ENCODE results near the gene BDNF.
A peak's percentile ranks its signal among the peaks of the same experiment; 100 is the strongest.

BDNF gene

DNA sequence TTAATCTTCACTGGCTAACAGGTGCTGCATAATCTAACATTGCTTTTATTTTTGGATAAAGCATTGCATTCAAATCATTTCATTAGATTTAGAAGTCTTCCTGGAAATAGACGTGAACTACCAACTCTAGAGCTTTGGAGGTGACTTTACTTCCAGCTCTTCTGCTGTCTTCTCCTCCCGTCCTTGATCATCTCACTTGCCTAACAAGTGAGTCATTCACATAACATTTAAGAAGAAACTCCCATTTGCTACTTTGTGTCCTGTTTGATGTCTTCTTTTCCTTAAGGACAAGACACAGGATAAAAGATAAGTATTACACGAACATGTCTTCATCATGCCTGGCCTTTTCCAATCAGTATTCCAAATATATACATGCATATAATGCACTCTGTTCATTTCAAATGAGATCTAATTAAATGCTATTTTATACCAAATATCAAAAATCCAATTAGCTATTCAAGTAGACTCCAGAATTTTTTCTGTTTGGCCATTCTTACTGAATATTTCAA, 88.3 kb downstream of the BDNF start:
- Histone ChIP-seq H4K8ac (ENCODE audit: low read depth, low read length) (no peak overlapping the region), H3K14ac (ENCODE audit: low read length) (no peak overlapping the region), H2BK5ac (ENCODE audit: low read depth, low read length, poor library complexity) (no peak overlapping the region), H4K12ac (ENCODE audit: low read depth, low read length) (no peak overlapping the region), H2AFZ (ENCODE audit: insufficient read depth, low read length, poor library complexity) (no peak overlapping the region), H2BK12ac (ENCODE audit: low read length) (no peak overlapping the region), H3K4me1 (ENCODE audit: control insufficient read depth in 1 of 2, insufficient read depth in 2 of 2, low read length in 2 of 2) (no peaks in the 10 kb centered on the region), H3K4me2 (ENCODE audit: low read length) (no peak overlapping the region), H3K9me3 (ENCODE audit: insufficient read depth, low read depth, low read length) (no peaks in the 10 kb centered on the region), H2AK5ac (ENCODE audit: low read length) (no peak overlapping the region), H3K23ac (ENCODE audit: low read length) (no peak overlapping the region), H3K18ac (ENCODE audit: low read length) (no peak overlapping the region), H3K79me1 (ENCODE audit: low read length) (no peaks in the 10 kb centered on the region), H3K79me2 (ENCODE audit: control insufficient read depth, insufficient read depth, low read length, poor library complexity) (no peaks in the 10 kb centered on the region), H3K9ac (ENCODE audit: low read length) (no peak overlapping the region), H3K4ac (ENCODE audit: low read depth, low read length) (no peak overlapping the region), H3K4me3 (ENCODE audit: low read depth, low read length) (no peak overlapping the region), H3K27ac (ENCODE audit: low read depth, low read length) (no peak overlapping the region), H3K27me3 (ENCODE audit: insufficient read depth, low read length) (no peaks in the 10 kb centered on the region), H3K36me3 (ENCODE audit: control insufficient read depth in 1 of 2, insufficient read depth in 2 of 2, low read length in 2 of 2) (no peaks in the 10 kb centered on the region), H4K91ac (ENCODE audit: low read depth, low read length) (no peak overlapping the region), H2BK120ac (ENCODE audit: insufficient read depth, low read length, poor library complexity) (no peak overlapping the region)
- DNase-seq = peak in 1 of 2 donors; percentile 2
- no CpG with 5 or more reads among the region's 3 CpGs for WGBS (ENCODE audit: extremely low coverage, insufficient coverage, insufficient read length)

DNA sequence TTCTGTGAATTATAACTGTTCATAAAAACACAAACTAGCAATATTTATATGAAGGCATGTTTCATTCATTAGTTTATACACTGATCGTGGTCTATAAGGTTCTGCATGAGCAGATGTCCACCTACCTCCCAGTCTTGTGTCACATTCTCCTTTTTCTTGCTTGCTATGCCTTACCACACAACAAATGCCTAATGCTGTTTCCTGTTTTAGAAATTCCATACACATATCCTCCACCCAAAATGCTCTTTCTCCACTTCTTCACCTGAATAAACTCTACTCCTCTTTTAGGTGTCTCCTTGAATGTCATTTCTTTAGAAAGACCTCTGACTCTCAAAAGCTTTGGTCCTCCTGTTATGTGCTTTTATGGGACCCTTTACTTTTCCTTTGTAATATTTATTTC, 88.9 kb downstream of the BDNF start:
- no CpG with 5 or more reads among the region's 1 CpG for WGBS (ENCODE audit: extremely low coverage, insufficient coverage, insufficient read length)
- Histone ChIP-seq H3K23ac (ENCODE audit: low read length) (no peak overlapping the region), H3K4me2 (ENCODE audit: low read length) (no peak overlapping the region), H2AK5ac (ENCODE audit: low read length) (no peak overlapping the region), H3K9me3 (ENCODE audit: insufficient read depth, low read depth, low read length) (no peaks in the 10 kb centered on the region), H3K79me1 (ENCODE audit: low read length) (no peaks in the 10 kb centered on the region), H3K27ac (ENCODE audit: low read depth, low read length) (no peak overlapping the region), H4K91ac (ENCODE audit: low read depth, low read length) (no peak overlapping the region), H3K9ac (ENCODE audit: low read length) (no peak overlapping the region), H3K27me3 (ENCODE audit: insufficient read depth, low read length) (no peaks in the 10 kb centered on the region), H2BK12ac (ENCODE audit: low read length) (no peak overlapping the region), H4K8ac (ENCODE audit: low read depth, low read length) (no peak overlapping the region), H3K36me3 (ENCODE audit: control insufficient read depth in 1 of 2, insufficient read depth in 2 of 2, low read length in 2 of 2) (no peaks in the 10 kb centered on the region), H2AFZ (ENCODE audit: insufficient read depth, low read length, poor library complexity) (no peak overlapping the region), H3K4me1 (ENCODE audit: control insufficient read depth in 1 of 2, insufficient read depth in 2 of 2, low read length in 2 of 2) (no peaks in the 10 kb centered on the region), H3K14ac (ENCODE audit: low read length) (no peak overlapping the region), H2BK5ac (ENCODE audit: low read depth, low read length, poor library complexity) (no peak overlapping the region), H3K18ac (ENCODE audit: low read length) (no peak overlapping the region), H4K12ac (ENCODE audit: low read depth, low read length) (no peak overlapping the region), H3K4ac (ENCODE audit: low read depth, low read length) (no peak overlapping the region), H2BK120ac (ENCODE audit: insufficient read depth, low read length, poor library complexity) (no peak overlapping the region), H3K4me3 (ENCODE audit: low read depth, low read length) (no peak overlapping the region), H3K79me2 (ENCODE audit: control insufficient read depth, insufficient read depth, low read length, poor library complexity) (no peaks in the 10 kb centered on the region)
- no peak for DNase-seq

DNA sequence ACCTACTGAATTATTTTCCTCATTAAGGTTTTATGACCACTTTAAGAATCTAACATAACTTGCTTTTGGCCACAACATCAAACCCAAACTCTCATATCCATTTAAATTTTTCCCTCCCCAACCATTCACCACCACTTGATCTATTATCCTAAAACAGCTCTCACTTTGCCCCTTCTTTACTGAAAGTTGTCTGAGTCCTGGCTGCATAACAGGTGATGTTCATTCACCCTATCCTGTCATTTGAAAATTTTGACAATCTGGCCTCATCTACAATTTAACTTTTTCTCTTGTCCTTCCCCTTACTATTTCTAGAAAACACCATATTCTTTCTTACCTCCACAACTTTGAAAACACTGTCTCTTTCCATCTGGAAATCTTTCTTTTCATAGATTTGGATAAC, 89.3 kb downstream of the BDNF start:
- no peak overlapping the region for H3K14ac ChIP-seq (ENCODE audit: low read length)
- H3K79me1 ChIP-seq (ENCODE audit: low read length) = no peaks in the 10 kb centered on the region
- H2BK12ac ChIP-seq (ENCODE audit: low read length) = no peak overlapping the region
- H2BK120ac ChIP-seq (ENCODE audit: insufficient read depth, low read length, poor library complexity) = no peak overlapping the region
- H4K8ac ChIP-seq (ENCODE audit: low read depth, low read length) = no peak overlapping the region
- H3K79me2 ChIP-seq (ENCODE audit: control insufficient read depth, insufficient read depth, low read length, poor library complexity) = no peaks in the 10 kb centered on the region
- no peak overlapping the region for H4K91ac ChIP-seq (ENCODE audit: low read depth, low read length)
- H3K23ac ChIP-seq (ENCODE audit: low read length) = no peak overlapping the region
- no peak overlapping the region for H3K4ac ChIP-seq (ENCODE audit: low read depth, low read length)
- no peaks in the 10 kb centered on the region for H3K4me1 ChIP-seq (ENCODE audit: control insufficient read depth in 1 of 2, insufficient read depth in 2 of 2, low read length in 2 of 2)
- H2AFZ ChIP-seq (ENCODE audit: insufficient read depth, low read length, poor library complexity) = no peak overlapping the region
- DNase-seq = no peak
- no peak overlapping the region for H2BK5ac ChIP-seq (ENCODE audit: low read depth, low read length, poor library complexity)
- no peaks in the 10 kb centered on the region for H3K36me3 ChIP-seq (ENCODE audit: control insufficient read depth in 1 of 2, insufficient read depth in 2 of 2, low read length in 2 of 2)
- no peak overlapping the region for H4K12ac ChIP-seq (ENCODE audit: low read depth, low read length)
- no peak overlapping the region for H3K4me2 ChIP-seq (ENCODE audit: low read length)
- H3K4me3 ChIP-seq (ENCODE audit: low read depth, low read length) = no peak overlapping the region
- no peaks in the 10 kb centered on the region for H3K27me3 ChIP-seq (ENCODE audit: insufficient read depth, low read length)
- no peaks in the 10 kb centered on the region for H3K9me3 ChIP-seq (ENCODE audit: insufficient read depth, low read depth, low read length)
- no peak overlapping the region for H3K27ac ChIP-seq (ENCODE audit: low read depth, low read length)
- no peak overlapping the region for H2AK5ac ChIP-seq (ENCODE audit: low read length)
- no peak overlapping the region for H3K18ac ChIP-seq (ENCODE audit: low read length)
- H3K9ac ChIP-seq (ENCODE audit: low read length) = no peak overlapping the region

DNA sequence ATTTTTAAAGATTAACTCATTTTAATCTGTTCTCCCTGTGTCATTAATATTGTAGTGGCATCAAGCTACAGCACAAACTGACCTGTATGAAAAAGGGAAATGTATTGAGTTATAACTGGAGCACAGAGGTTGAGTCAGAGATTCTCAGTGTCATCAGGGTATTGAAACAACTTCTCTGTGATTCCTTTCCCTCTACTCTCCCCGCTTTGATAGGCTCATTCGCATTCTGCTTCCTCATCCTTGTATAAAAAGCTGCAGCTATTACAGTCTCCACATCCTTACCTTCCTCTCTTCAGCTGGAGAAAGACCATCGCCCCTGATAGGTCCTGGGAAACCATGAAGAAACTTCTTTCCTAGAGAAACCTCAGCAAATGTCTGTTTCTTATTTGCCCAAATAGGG, 90.0 kb downstream of the BDNF start:
- H3K36me3 ChIP-seq (ENCODE audit: control insufficient read depth in 1 of 2, insufficient read depth in 2 of 2, low read length in 2 of 2) = no peaks in the 10 kb centered on the region
- no peaks in the 10 kb centered on the region for H3K79me2 ChIP-seq (ENCODE audit: control insufficient read depth, insufficient read depth, low read length, poor library complexity)
- H2BK120ac ChIP-seq (ENCODE audit: insufficient read depth, low read length, poor library complexity) = no peak overlapping the region
- no peak overlapping the region for H4K8ac ChIP-seq (ENCODE audit: low read depth, low read length)
- no peak overlapping the region for H4K91ac ChIP-seq (ENCODE audit: low read depth, low read length)
- H3K27ac ChIP-seq (ENCODE audit: low read depth, low read length) = no peak overlapping the region
- no peak overlapping the region for H2AK5ac ChIP-seq (ENCODE audit: low read length)
- no peak overlapping the region for H2BK12ac ChIP-seq (ENCODE audit: low read length)
- H3K14ac ChIP-seq (ENCODE audit: low read length) = no peak overlapping the region
- no peak overlapping the region for H3K23ac ChIP-seq (ENCODE audit: low read length)
- no peak overlapping the region for H3K18ac ChIP-seq (ENCODE audit: low read length)
- H3K4me3 ChIP-seq (ENCODE audit: low read depth, low read length) = no peak overlapping the region
- no peak overlapping the region for H2AFZ ChIP-seq (ENCODE audit: insufficient read depth, low read length, poor library complexity)
- no peak overlapping the region for H2BK5ac ChIP-seq (ENCODE audit: low read depth, low read length, poor library complexity)
- no CpG with 5 or more reads among the region's 3 CpGs for WGBS (ENCODE audit: extremely low coverage, insufficient coverage, insufficient read length)
- DNase-seq = no peak
- no peaks in the 10 kb centered on the region for H3K9me3 ChIP-seq (ENCODE audit: insufficient read depth, low read depth, low read length)
- H3K4ac ChIP-seq (ENCODE audit: low read depth, low read length) = no peak overlapping the region
- H3K27me3 ChIP-seq (ENCODE audit: insufficient read depth, low read length) = no peaks in the 10 kb centered on the region
- H3K4me2 ChIP-seq (ENCODE audit: low read length) = no peak overlapping the region
- H3K79me1 ChIP-seq (ENCODE audit: low read length) = no peaks in the 10 kb centered on the region
- no peak overlapping the region for H3K9ac ChIP-seq (ENCODE audit: low read length)
- no peaks in the 10 kb centered on the region for H3K4me1 ChIP-seq (ENCODE audit: control insufficient read depth in 1 of 2, insufficient read depth in 2 of 2, low read length in 2 of 2)
- no peak overlapping the region for H4K12ac ChIP-seq (ENCODE audit: low read depth, low read length)

Data from trophoblast cell (in vitro differentiated cells and primary cell).